NCI-H146 (cell line): ENCODE data around the gene AIF1L.

Experiments used
- DNase-seq: peaks from one replicate; lab custom pipeline; 2025; lab: John Stamatoyannopoulos, UW

AIF1L gene

GRCh38 chr9:131078427-131079366 is 17.6 kb upstream of the AIF1L start:
- no peak for DNase-seq

- no peak for DNase-seq
These were observed 15.7 kb upstream of the AIF1L start for GRCh38 chr9:131080589-131080988.

GRCh38 chr9:131081868-131082267 is 14.5 kb upstream of the AIF1L start:
- DNase-seq: no peak

- no peak for DNase-seq
These were observed 13.4 kb upstream of the AIF1L start for GRCh38 chr9:131082774-131083512.

GRCh38 chr9:131084661-131085369 is 11.5 kb upstream of the AIF1L start:
- no peak for DNase-seq

- DNase-seq: no peak
These were observed 10.8 kb upstream of the AIF1L start for GRCh38 chr9:131085370-131086122.

- no peak for DNase-seq
These were observed 8.9 kb upstream of the AIF1L start for GRCh38 chr9:131087354-131087893.

- no peak for DNase-seq
These were observed 6.1 kb upstream of the AIF1L start for GRCh38 chr9:131090025-131090787.

- no peak for DNase-seq
These were observed 4.9 kb upstream of the AIF1L start for GRCh38 chr9:131091352-131091992.

- DNase-seq: no peak
These were observed 4.3 kb upstream of the AIF1L start for GRCh38 chr9:131092030-131092429.

- DNase-seq: no peak
These were observed 3.5 kb upstream of the AIF1L start for GRCh38 chr9:131092548-131093440.

GRCh38 chr9:131094015-131094414 is 2.3 kb upstream of the AIF1L start:
- DNase-seq: no peak

GRCh38 chr9:131094622-131095021 is 1.7 kb upstream of the AIF1L start:
- no peak for DNase-seq

- DNase-seq: no peak
These were observed 564 bp upstream of the AIF1L start for GRCh38 chr9:131095666-131096268.

GRCh38 chr9:131097126-131097947 is 1.0 kb downstream of the AIF1L start:
- no peak for DNase-seq

- no peak for DNase-seq
These were observed 1.6 kb downstream of the AIF1L start for GRCh38 chr9:131097948-131098278.

GRCh38 chr9:131098391-131099101 is 2.2 kb downstream of the AIF1L start:
- DNase-seq: no peak
